ENCODE results near the gene CAV1.

The CAV1 gene

GRCh38 chr7:116592041-116592355 lies 67.2 kb downstream of the CAV1 start:
- no peak for DNase-seq (ENCODE audit: low read depth, low spot score)
- H3K4me3 ChIP-seq (ENCODE audit: low read length): no peak overlapping the region
- no peaks in the 10 kb centered on the region for H3K36me3 ChIP-seq (ENCODE audit: control insufficient read depth, insufficient read depth, low read length)
- H3K4me1 ChIP-seq (ENCODE audit: control insufficient read depth, insufficient read depth, low read length): peaks cover 1% of the 10 kb centered on the region; the same call in 1 of the 2 replicates
- H3K9me3 ChIP-seq (ENCODE audit: control insufficient read depth, insufficient read depth, low read length): no peaks in the 10 kb centered on the region
- H3K27ac ChIP-seq (ENCODE audit: low read length): no peak overlapping the region
- no peaks in the 10 kb centered on the region for H3K27me3 ChIP-seq (ENCODE audit: control insufficient read depth, insufficient read depth, low read length)
- WGBS (ENCODE audit: insufficient coverage, insufficient read length): no CpG with 5 or more reads among the region's 1 CpG

- no peak for DNase-seq (ENCODE audit: low read depth, low spot score)
- no peak overlapping the region for H3K4me3 ChIP-seq (ENCODE audit: low read length)
- no peaks in the 10 kb centered on the region for H3K27me3 ChIP-seq (ENCODE audit: control insufficient read depth, insufficient read depth, low read length)
- no peaks in the 10 kb centered on the region for H3K36me3 ChIP-seq (ENCODE audit: control insufficient read depth, insufficient read depth, low read length)
- whole genome bisulfite sequencing (ENCODE audit: insufficient coverage, insufficient read length): no CpG with 5 or more reads among the region's 8 CpGs
- no peak overlapping the region for H3K27ac ChIP-seq (ENCODE audit: low read length)
- H3K9me3 ChIP-seq (ENCODE audit: control insufficient read depth, insufficient read depth, low read length): no peaks in the 10 kb centered on the region
- H3K4me1 ChIP-seq (ENCODE audit: control insufficient read depth, insufficient read depth, low read length): peaks cover 1% of the 10 kb centered on the region; the same call in 1 of the 2 replicates
Measured at GRCh38 chr7:116592445-116592844, 67.6 kb downstream of the CAV1 start.

- Histone ChIP-seq H3K9me3 (ENCODE audit: control insufficient read depth, insufficient read depth, low read length) (no peaks in the 10 kb centered on the region), H3K4me1 (ENCODE audit: control insufficient read depth, insufficient read depth, low read length) (peaks cover 1% of the 10 kb centered on the region; the same call in 1 of the 2 replicates), H3K4me3 (ENCODE audit: low read length) (no peak overlapping the region), H3K27ac (ENCODE audit: low read length) (no peak overlapping the region), H3K27me3 (ENCODE audit: control insufficient read depth, insufficient read depth, low read length) (no peaks in the 10 kb centered on the region), H3K36me3 (ENCODE audit: control insufficient read depth, insufficient read depth, low read length) (no peaks in the 10 kb centered on the region)
- no CpG with 5 or more reads among the region's 5 CpGs for WGBS (ENCODE audit: insufficient coverage, insufficient read length)
- no peak for DNase-seq (ENCODE audit: low read depth, low spot score)
Measured at GRCh38 chr7:116593359-116594075, 68.7 kb downstream of the CAV1 start.

- Histone ChIP-seq H3K4me1 (ENCODE audit: control insufficient read depth, insufficient read depth, low read length) (peaks cover 1% of the 10 kb centered on the region; the same call in 1 of the 2 replicates), H3K9me3 (ENCODE audit: control insufficient read depth, insufficient read depth, low read length) (no peaks in the 10 kb centered on the region), H3K36me3 (ENCODE audit: control insufficient read depth, insufficient read depth, low read length) (no peaks in the 10 kb centered on the region), H3K27me3 (ENCODE audit: control insufficient read depth, insufficient read depth, low read length) (no peaks in the 10 kb centered on the region), H3K27ac (ENCODE audit: low read length) (no peak overlapping the region), H3K4me3 (ENCODE audit: low read length) (no peak overlapping the region)
- DNase-seq (ENCODE audit: low read depth, low spot score): no peak
- no CpG with 5 or more reads among the region's 9 CpGs for WGBS (ENCODE audit: insufficient coverage, insufficient read length)
Measured at GRCh38 chr7:116595063-116595462, 70.2 kb downstream of the CAV1 start.

- Histone ChIP-seq H3K36me3 (ENCODE audit: control insufficient read depth, insufficient read depth, low read length) (no peaks in the 10 kb centered on the region), H3K4me1 (ENCODE audit: control insufficient read depth, insufficient read depth, low read length) (peaks cover 1% of the 10 kb centered on the region; the same call in 1 of the 2 replicates), H3K9me3 (ENCODE audit: control insufficient read depth, insufficient read depth, low read length) (no peaks in the 10 kb centered on the region), H3K27me3 (ENCODE audit: control insufficient read depth, insufficient read depth, low read length) (no peaks in the 10 kb centered on the region), H3K27ac (ENCODE audit: low read length) (no peak overlapping the region), H3K4me3 (ENCODE audit: low read length) (no peak overlapping the region)
- DNase-seq (ENCODE audit: low read depth, low spot score): no peak
- WGBS (ENCODE audit: insufficient coverage, insufficient read length): no CpG with 5 or more reads among the region's 6 CpGs
Measured at GRCh38 chr7:116597384-116597783, 72.5 kb downstream of the CAV1 start.

- DNase-seq (ENCODE audit: low read depth, low spot score): no peak
- Histone ChIP-seq H3K4me3 (ENCODE audit: low read length) (no peak overlapping the region), H3K9me3 (ENCODE audit: control insufficient read depth, insufficient read depth, low read length) (no peaks in the 10 kb centered on the region), H3K27ac (ENCODE audit: low read length) (no peak overlapping the region), H3K4me1 (ENCODE audit: control insufficient read depth, insufficient read depth, low read length) (no peaks in the 10 kb centered on the region), H3K36me3 (ENCODE audit: control insufficient read depth, insufficient read depth, low read length) (no peaks in the 10 kb centered on the region), H3K27me3 (ENCODE audit: control insufficient read depth, insufficient read depth, low read length) (no peaks in the 10 kb centered on the region)
- WGBS (ENCODE audit: insufficient coverage, insufficient read length): no CpG with 5 or more reads among the region's 5 CpGs
Measured at GRCh38 chr7:116598278-116598677, 73.4 kb downstream of the CAV1 start.

- H3K27me3 ChIP-seq (ENCODE audit: control insufficient read depth, insufficient read depth, low read length): no peaks in the 10 kb centered on the region
- H3K4me1 ChIP-seq (ENCODE audit: control insufficient read depth, insufficient read depth, low read length): no peaks in the 10 kb centered on the region
- no peaks in the 10 kb centered on the region for H3K36me3 ChIP-seq (ENCODE audit: control insufficient read depth, insufficient read depth, low read length)
- no peak overlapping the region for H3K4me3 ChIP-seq (ENCODE audit: low read length)
- no peaks in the 10 kb centered on the region for H3K9me3 ChIP-seq (ENCODE audit: control insufficient read depth, insufficient read depth, low read length)
- WGBS (ENCODE audit: insufficient coverage, insufficient read length): no CpG with 5 or more reads among the region's 3 CpGs
- no peak for DNase-seq (ENCODE audit: low read depth, low spot score)
- no peak overlapping the region for H3K27ac ChIP-seq (ENCODE audit: low read length)
Measured at GRCh38 chr7:116598861-116599260, 74.0 kb downstream of the CAV1 start.

GRCh38 chr7:116601426-116601825 lies 76.6 kb downstream of the CAV1 start:
- no peaks in the 10 kb centered on the region for H3K4me1 ChIP-seq (ENCODE audit: control insufficient read depth, insufficient read depth, low read length)
- no peaks in the 10 kb centered on the region for H3K36me3 ChIP-seq (ENCODE audit: control insufficient read depth, insufficient read depth, low read length)
- no peak overlapping the region for H3K4me3 ChIP-seq (ENCODE audit: low read length)
- H3K27ac ChIP-seq (ENCODE audit: low read length): no peak overlapping the region
- no peak for DNase-seq (ENCODE audit: low read depth, low spot score)
- WGBS (ENCODE audit: insufficient coverage, insufficient read length): no CpG with 5 or more reads among the region's 2 CpGs
- H3K27me3 ChIP-seq (ENCODE audit: control insufficient read depth, insufficient read depth, low read length): no peaks in the 10 kb centered on the region
- no peaks in the 10 kb centered on the region for H3K9me3 ChIP-seq (ENCODE audit: control insufficient read depth, insufficient read depth, low read length)

- Histone ChIP-seq H3K27ac (ENCODE audit: low read length) (no peak overlapping the region), H3K27me3 (ENCODE audit: control insufficient read depth, insufficient read depth, low read length) (no peaks in the 10 kb centered on the region), H3K9me3 (ENCODE audit: control insufficient read depth, insufficient read depth, low read length) (no peaks in the 10 kb centered on the region), H3K4me1 (ENCODE audit: control insufficient read depth, insufficient read depth, low read length) (no peaks in the 10 kb centered on the region), H3K4me3 (ENCODE audit: low read length) (no peak overlapping the region), H3K36me3 (ENCODE audit: control insufficient read depth, insufficient read depth, low read length) (no peaks in the 10 kb centered on the region)
- no peak for DNase-seq (ENCODE audit: low read depth, low spot score)
- no CpG with 5 or more reads among the region's 2 CpGs for WGBS (ENCODE audit: insufficient coverage, insufficient read length)
Measured at GRCh38 chr7:116607299-116607698, 82.5 kb downstream of the CAV1 start.

GRCh38 chr7:116610210-116610609 lies 85.4 kb downstream of the CAV1 start:
- H3K27ac ChIP-seq (ENCODE audit: low read length): no peak overlapping the region
- no peaks in the 10 kb centered on the region for H3K36me3 ChIP-seq (ENCODE audit: control insufficient read depth, insufficient read depth, low read length)
- DNase-seq (ENCODE audit: low read depth, low spot score): no peak
- no CpG with 5 or more reads among the region's 2 CpGs for WGBS (ENCODE audit: insufficient coverage, insufficient read length)
- no peak overlapping the region for H3K4me3 ChIP-seq (ENCODE audit: low read length)
- no peaks in the 10 kb centered on the region for H3K9me3 ChIP-seq (ENCODE audit: control insufficient read depth, insufficient read depth, low read length)
- H3K4me1 ChIP-seq (ENCODE audit: control insufficient read depth, insufficient read depth, low read length): no peaks in the 10 kb centered on the region
- no peaks in the 10 kb centered on the region for H3K27me3 ChIP-seq (ENCODE audit: control insufficient read depth, insufficient read depth, low read length)

- Histone ChIP-seq H3K36me3 (ENCODE audit: control insufficient read depth, insufficient read depth, low read length) (no peaks in the 10 kb centered on the region), H3K4me3 (ENCODE audit: low read length) (no peak overlapping the region), H3K9me3 (ENCODE audit: control insufficient read depth, insufficient read depth, low read length) (no peaks in the 10 kb centered on the region), H3K27ac (ENCODE audit: low read length) (no peak overlapping the region), H3K27me3 (ENCODE audit: control insufficient read depth, insufficient read depth, low read length) (no peaks in the 10 kb centered on the region), H3K4me1 (ENCODE audit: control insufficient read depth, insufficient read depth, low read length) (no peaks in the 10 kb centered on the region; the same call in 1 of the 2 replicates)
- no CpG with 5 or more reads among the region's 2 CpGs for WGBS (ENCODE audit: insufficient coverage, insufficient read length)
- DNase-seq (ENCODE audit: low read depth, low spot score): no peak
Measured at GRCh38 chr7:116610721-116611120, 85.9 kb downstream of the CAV1 start.

Measured in iPS DF 6.9 (cell line).